BE2C (cell line): ENCODE data around the gene ZNF223.

ENCODE experiments used
- DNase-seq: peaks from one replicate; pipeline ENCODE4 v3.0.0-alpha.2; 2020
- H3K27me3 ChIP-seq: fragments of 250-450 bp; sonication (Bioruptor Pico); 2 replicates; pipeline ENCODE4 v1.5.1; 2020; ENCODE audit warnings: mild to moderate bottlenecking
- H3K36me3 ChIP-seq: fragments of 250-450 bp; sonication (Bioruptor Pico); 2 replicates; pipeline ENCODE4 v1.5.1; 2020; ENCODE audit warnings: mild to moderate bottlenecking
- H3K4me1 ChIP-seq: fragments of 250-450 bp; sonication (Bioruptor Pico); 2 replicates; pipeline ENCODE4 v1.5.1; 2020
- H3K4me3 ChIP-seq: 2 replicates; pipeline ENCODE4 v1.5.1; 2011; ENCODE audit warnings: low read depth, low read length
- H3K9me3 ChIP-seq: fragments of 250-450 bp; sonication (Bioruptor Pico); 2 replicates; pipeline ENCODE4 v1.5.1; 2020
- CTCF ChIP-seq: IDR thresholded peaks from 2 replicates; pipeline ENCODE4 v1.5.1; 2012; ENCODE audit warnings: mild to moderate bottlenecking, low read depth, low read length

ZNF223 gene

DNA sequence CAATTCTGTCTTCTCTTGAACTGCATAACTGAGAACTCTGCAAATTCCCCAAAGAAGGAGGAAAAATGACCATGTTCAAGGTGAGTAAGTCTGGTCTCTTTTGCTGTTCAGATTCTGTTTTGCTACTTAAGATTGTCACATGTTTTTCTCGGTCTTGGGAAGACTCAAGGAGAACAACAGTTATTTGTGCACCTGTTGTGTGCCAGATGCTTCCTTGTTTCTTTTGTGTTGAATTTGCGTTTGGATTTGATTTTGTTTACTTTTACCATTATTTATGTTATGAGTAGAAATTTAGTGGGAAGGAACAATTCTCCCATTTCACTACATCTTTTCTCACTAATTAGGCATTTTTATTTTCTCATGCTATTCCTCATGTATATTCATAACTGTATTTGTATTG, 24.5 kb downstream of the ZNF223 start:
- Histone ChIP-seq H3K4me1 (no peaks in the 10 kb centered on the region), H3K4me3 (no peak overlapping the region), H3K9me3 (no peaks in the 10 kb centered on the region), H3K27me3 (no peaks in the 10 kb centered on the region), H3K36me3 (peaks cover 4% of the 10 kb centered on the region)
- DNase-seq = no peak
- no peak for TF ChIP-seq CTCF

DNA sequence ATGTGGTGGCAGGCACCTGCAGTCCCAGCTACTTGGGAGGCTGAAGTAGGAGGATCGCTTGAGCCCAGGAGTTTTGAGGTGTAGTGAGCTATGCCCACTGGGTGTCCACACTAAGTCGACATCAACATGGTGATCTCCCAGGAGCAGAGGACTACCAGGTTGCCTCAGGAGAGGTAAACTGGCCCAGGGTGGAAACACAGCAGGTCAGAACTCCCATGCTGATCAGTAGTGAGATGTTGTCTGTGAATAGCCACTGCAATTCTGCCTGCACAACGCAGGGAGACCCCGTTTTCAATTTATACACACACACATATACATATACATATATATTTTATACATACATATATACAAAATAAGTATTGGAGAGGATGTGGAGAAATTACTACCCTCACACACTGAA, 40.3 kb downstream of the ZNF223 start:
- Histone ChIP-seq H3K9me3 (no peaks in the 10 kb centered on the region), H3K4me3 (no peak overlapping the region), H3K36me3 (no peaks in the 10 kb centered on the region), H3K27me3 (no peaks in the 10 kb centered on the region), H3K4me1 (no peaks in the 10 kb centered on the region)
- TF ChIP-seq CTCF = no peak
- no peak for DNase-seq

GRCh38 chr19:44093931-44094765, 42.3 kb downstream of the ZNF223 start, which contains the start of gene ZNF224:
TSS of gene ZNF224 (plus strand) at chr19:44094361. CDS start at chr19:44097874, 3,513 bp downstream.
- no peak for TF ChIP-seq CTCF
- no peaks in the 10 kb centered on the region for H3K4me1 ChIP-seq

GRCh38 chr19:44107751-44108150, 55.9 kb downstream of the ZNF223 start:
- Histone ChIP-seq H3K9me3 (peaks cover 6% of the 10 kb centered on the region; the same call in 1 of the 2 replicates), H3K4me1 (no peaks in the 10 kb centered on the region), H3K4me3 (no peak overlapping the region), H3K36me3 (peaks cover 55% of the 10 kb centered on the region), H3K27me3 (no peaks in the 10 kb centered on the region)
- no peak for DNase-seq
- no peak for TF ChIP-seq CTCF

More at GRCh38 chr19:44093931-44094765, 42.3 kb downstream of the ZNF223 start, which contains the start of gene ZNF224:
- no peaks in the 10 kb centered on the region for H3K9me3 ChIP-seq
- DNase-seq = peak; percentile 93
- no peaks in the 10 kb centered on the region for H3K27me3 ChIP-seq
- 0 out of 2 replicates have a peak, but pooled peaks cover 3% of the 10 kb centered on the region for H3K36me3 ChIP-seq
- H3K4me3 ChIP-seq = peak within 1 kb of the TSS; percentile 96

- Histone ChIP-seq H3K36me3 (peaks cover 51% of the 10 kb centered on the region), H3K27me3 (no peaks in the 10 kb centered on the region), H3K4me3 (no peak overlapping the region), H3K9me3 (peaks cover 6% of the 10 kb centered on the region; the same call in 1 of the 2 replicates), H3K4me1 (no peaks in the 10 kb centered on the region)
- DNase-seq = no peak
- no peak for TF ChIP-seq CTCF
Measured at GRCh38 chr19:44109458-44109857, 57.6 kb downstream of the ZNF223 start.

GRCh38 chr19:44111910-44112463, 60.2 kb downstream of the ZNF223 start:
- H3K9me3 ChIP-seq = 0 out of 2 replicates have a peak, but pooled peaks cover 6% of the 10 kb centered on the region
- no peaks in the 10 kb centered on the region for H3K4me1 ChIP-seq
- DNase-seq = peak; percentile 89
- peak overlapping the region; percentile 80 for H3K4me3 ChIP-seq
- H3K36me3 ChIP-seq = peaks cover 34% of the 10 kb centered on the region
- no peaks in the 10 kb centered on the region for H3K27me3 ChIP-seq
- TF ChIP-seq CTCF = no peak
